Measurements from ENCODE around the gene SNX24.
A peak's percentile ranks its signal among the peaks of the same experiment; 100 is the strongest.
"Not testable (repeated sequence)": the region's sequence is repeated elsewhere in the genome, so short reads cannot be mapped to it uniquely, and the experiment has no call there.

SNX24 gene, protein sequence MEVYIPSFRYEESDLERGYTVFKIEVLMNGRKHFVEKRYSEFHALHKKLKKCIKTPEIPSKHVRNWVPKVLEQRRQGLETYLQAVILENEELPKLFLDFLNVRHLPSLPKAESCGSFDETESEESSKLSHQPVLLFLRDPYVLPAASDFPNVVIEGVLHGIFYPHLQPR

DNA sequence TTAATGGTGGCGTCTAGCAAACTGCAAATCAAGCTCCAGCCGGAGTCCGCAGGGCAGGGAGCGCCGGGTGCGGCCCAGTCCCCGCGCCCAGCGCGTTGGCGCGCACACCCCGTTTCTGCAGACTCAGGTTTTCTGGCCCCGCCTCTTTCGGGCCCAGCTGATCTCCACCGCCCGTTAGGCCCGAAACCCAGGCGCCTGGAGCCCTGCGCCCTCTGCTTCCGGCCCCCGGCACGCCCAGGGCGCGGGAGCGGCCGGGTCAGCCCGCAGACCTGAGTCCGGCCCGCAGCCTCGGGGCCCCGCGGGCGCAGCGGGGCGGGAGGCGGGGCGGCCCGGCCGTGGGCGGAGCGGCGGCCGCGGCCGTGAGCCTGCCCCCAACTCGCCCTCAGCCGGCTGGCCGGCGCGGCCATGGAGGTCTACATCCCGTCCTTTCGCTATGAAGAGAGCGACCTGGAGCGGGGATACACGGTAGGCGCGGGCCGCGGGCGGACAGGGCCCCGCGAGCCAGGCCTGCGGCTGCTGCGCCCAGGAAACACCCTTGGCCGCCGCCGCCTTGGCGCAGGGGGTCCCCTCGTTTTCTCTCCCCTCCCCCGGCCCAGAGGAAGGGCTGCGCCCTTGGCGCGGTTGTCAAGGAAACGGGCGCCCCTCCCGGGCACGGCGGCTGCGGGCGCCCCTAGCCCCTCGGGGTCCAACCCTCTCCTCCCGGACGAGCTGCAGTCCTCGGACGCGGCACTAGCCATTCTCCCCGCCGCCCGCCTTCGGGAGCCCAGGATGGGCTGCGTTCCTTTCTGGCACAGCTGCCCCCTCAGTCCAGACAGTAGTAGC is at the start of gene SNX24:
Gene SNX24 (plus strand): TSS at position 385 of the 822 bp plus-strand sequence. CDS start 21 bp downstream, at position 406.
- DNase-seq (ENCODE audit: low read depth): peak; percentile 84

DNA sequence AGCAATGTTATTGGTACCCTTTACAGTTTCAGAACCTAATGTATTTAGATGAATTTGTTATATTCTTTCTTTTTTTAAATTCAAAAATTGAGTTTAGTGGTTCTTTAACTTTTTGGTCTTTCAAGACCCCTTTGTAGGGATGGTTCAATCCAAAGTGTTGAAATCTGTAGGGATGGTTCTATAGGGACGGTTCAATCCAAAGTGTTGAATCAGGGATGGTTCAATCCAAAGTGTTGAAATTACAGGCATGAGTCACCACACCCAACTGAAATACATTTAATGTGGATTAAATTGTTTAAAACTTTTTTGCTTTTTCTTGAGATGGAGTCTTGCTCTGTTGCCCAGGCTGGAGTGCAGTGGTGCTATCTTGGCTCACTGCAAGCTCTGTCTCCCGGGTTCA is 39.9 kb upstream of the SNX24 start:
- peak; percentile 65 for DNase-seq (ENCODE audit: low read depth)

DNA sequence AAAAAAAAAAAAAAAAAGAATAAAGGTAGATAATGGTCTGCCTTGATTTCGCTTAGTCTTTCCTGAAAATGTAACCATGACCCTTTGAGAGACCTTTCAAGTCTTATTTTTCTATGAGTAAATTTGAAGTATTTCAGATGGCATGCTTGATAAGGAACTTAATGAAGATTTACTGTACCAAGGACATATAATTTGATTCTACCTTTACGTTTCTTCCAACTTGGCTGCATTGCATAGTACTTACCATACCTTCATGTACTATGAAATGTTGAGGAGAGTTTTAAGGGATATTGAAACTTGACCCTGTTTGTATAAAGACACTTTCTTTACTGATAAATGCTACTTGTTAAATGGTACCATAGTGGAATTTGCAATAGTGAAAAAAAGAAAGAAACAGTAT is 35.0 kb upstream of the SNX24 start:
- DNase-seq (ENCODE audit: low read depth): no peak

DNA sequence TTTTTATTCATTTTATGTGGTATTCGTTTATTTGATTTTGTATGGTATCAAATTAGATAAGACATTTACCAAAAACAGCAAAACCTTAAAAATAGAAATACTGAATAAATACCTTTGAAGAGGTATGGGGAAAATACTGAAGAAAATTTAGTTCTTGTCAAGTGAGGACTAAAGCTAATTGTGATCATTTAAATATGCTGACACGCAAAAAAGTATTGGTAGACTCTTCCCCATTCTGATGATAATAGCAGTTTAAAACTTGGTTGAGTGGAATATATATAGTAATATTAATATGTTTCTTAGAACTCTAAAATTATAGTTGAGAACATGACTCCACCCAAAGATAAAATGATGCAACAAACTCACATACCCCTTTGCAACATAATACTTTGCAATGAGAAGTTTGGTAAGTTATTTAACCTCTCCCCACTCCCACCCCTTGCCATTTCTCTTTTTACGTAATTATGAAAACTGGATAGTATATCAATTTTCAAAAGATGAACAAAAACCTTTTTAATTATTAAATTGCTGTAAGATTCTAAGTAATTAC is 30.1 kb upstream of the SNX24 start:
- no peak for DNase-seq (ENCODE audit: low read depth)

DNA sequence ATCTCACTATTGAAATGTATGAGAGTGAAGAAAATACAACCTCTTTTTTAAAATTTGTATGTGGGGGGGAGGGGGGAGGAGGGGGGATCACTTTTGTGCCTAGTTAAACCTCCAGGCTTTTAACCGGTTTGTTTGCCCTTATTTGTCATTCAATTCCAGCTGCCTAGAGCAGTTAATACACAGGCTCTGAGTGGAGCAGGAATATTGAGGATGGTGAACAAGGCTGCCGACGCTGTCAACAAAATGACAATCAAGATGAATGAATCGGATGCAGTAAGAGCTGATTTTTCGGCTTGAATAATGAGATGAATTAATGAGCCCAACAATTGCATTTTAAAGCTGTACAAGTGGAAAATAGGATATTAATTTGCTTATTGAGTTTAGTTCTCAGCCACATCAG is 28.7 kb upstream of the SNX24 start:
- no peak for DNase-seq (ENCODE audit: low read depth)

DNA sequence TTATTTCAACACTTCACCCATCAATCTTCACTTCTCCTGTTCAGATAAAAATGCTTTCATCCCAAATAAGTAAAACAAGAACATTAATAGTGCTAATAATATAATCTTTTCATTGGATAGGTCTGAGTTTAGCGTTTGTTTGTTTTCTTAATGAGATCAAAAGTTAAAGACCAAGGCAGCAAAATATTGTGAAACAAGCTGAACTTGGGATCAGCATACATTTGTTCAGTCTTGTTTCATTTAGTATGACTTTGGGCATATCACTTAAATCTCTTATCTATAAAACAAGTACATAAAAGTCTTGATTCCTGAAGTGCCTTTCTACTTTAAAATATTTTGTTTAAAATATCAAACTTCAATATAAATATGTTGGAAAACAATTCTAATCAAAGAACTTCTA is 13.4 kb upstream of the SNX24 start:
- DNase-seq (ENCODE audit: low read depth): no peak

GRCh38 chr5:122835681-122836080 is 9.7 kb upstream of the SNX24 start:
- peak; percentile 16 for DNase-seq (ENCODE audit: low read depth)

- no peak for DNase-seq (ENCODE audit: low read depth)
These were observed 8.5 kb upstream of the SNX24 start for GRCh38 chr5:122836947-122837346.

GRCh38 chr5:122839731-122840130 is 5.7 kb upstream of the SNX24 start:
- DNase-seq (ENCODE audit: low read depth): no peak

DNA sequence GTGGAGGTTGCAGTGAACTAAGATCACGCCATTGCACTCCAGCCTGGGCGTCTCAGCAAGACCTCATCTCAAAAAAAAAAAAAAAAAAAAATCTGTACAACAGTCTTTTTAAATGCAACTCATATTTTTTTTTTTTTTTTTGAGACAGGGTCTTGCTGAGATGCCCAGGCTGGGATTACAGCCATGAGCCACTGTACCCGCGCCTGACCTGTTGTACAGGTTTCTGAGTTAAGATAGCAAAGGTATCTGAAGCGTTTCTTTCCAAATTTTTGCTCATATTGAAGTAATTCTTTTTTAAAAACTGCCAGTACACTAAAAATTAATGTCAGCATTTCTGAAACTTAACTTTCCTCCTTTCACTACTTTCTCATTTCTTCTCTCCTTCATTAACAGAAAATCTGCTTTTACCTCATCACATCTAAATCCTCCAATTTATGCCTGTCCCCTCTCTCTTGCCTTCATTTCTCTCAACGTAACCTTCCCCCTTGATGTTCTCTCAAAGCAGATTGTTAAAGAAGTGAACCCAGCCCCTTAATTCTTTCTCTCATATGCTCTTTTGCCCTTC is 3.3 kb upstream of the SNX24 start:
- no peak for DNase-seq (ENCODE audit: low read depth)

GRCh38 chr5:122844136-122844909 is 1.1 kb upstream of the SNX24 start:
- peak; percentile 20 for DNase-seq (ENCODE audit: low read depth)

DNA sequence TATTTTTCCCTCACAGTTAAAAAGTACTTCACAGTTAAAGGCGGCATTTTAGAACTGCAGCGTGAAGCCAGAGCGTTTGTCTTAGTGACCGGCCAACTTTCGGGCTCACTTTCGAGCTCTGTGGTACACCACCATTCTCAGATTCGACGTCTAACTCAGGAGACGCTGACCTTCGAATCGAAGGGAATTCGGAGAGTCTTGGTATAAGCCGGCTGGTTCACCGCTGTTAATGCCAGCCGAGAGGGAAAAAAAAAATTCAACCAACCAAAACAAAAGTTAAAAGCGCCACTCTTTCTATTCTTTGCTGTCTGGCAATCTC is 544 bp upstream of the SNX24 start:
- DNase-seq (ENCODE audit: low read depth): no peak

- peak; percentile 89 for DNase-seq (ENCODE audit: low read depth)
These were observed 688 bp downstream of the SNX24 start for GRCh38 chr5:122846051-122846550.

DNA sequence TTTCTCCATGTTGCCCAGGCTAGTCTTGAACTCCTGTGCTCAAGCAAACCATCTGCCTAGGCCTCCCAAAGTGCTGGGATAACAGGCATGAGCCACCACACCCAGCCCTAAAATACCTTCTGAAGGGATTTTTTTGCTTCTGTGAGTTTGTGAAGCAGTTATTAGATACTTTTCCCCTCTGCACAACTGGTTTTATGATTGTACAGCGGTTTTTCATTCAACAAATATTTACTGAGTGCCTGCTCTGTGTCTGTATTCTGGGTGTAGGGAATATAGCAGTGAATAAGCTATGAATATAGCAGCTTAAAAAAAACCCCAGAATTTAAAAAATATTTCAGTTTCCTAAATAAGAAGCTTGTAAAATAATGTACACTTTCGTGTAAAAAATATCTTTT is 2.3 kb downstream of the SNX24 start:
- DNase-seq (ENCODE audit: low read depth): no peak

DNA sequence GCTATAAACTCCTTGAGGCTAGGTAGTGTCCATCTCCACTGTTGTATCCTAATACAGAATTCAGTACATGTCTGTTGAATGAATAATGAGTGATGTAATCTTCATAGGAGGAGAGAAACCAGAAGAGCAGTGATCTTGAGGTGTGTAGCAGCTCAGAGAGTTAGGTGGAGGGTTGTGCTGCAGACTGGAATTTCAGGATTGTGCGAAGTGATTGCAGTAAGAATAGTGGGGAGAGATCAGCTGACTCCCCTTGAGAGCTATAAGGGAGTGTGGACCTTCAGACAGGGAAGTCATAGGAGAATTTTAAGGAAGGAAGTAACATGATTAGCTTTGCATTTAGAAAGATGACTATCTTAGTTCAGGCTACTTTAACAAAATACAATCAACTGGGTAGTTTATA is 4.4 kb downstream of the SNX24 start:
- DNase-seq (ENCODE audit: low read depth): peak; percentile 39

DNA sequence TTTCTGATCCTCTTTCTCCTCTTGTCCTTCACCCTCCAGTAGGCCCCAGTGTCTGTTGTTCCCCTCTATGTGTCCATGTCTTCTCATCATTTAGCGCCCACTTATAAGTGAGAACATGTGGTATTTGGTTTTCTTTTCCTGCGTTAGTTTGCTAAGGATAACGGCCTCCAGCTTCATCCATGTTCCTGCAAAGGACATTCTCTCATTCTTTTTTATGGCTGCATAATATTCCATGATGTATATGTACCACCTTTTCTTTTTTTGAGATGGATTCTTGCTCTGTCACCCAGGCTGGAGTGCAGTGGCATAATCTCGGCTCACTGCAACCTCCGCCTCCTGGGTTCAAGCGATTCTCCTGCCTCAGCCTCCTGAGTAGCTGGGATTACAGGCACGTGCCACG is 12.1 kb downstream of the SNX24 start:
- not testable (repeated sequence) for DNase-seq (ENCODE audit: low read depth)

DNA sequence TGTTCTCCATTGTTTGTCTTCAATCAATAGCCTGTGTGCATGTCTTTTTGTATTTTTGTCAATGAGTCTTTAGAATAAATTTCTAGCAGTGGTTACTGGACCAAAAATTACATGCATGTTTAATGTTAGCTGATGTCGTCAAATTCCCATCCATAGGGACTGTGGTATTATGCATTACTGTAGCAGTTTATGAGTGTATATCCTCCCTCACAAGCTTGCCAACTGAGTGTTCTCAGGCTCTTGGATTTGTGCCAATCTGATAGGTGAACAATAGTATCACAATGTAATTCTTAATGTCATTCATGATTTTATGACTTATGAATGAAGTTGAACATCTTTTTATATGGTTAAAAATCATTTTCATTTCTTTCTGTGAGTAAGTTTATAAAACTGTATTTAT is 13.0 kb downstream of the SNX24 start:
- DNase-seq (ENCODE audit: low read depth): peak; percentile 77

DNA sequence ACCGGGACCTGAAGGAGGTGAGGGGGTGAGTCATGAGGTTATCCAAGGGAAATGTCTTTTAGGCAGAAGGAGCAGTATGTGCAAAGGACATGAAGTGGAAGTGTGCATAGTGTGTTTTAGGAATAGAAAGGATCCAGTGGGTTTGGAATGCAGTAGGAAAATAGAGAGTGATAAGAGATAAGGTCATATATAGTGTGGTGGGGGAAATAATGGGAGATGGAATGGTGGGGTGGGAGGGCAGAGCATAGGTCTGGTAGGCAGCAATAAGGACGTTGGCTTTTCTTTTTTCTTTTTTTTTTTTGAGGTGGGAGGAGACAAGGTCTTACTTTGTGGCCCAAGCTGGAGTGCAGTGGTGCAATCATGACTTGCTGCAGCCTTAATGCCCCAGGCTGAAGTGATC is 17.8 kb downstream of the SNX24 start:
- no peak for DNase-seq (ENCODE audit: low read depth)

GRCh38 chr5:122863721-122864120 is 18.3 kb downstream of the SNX24 start:
- no peak for DNase-seq (ENCODE audit: low read depth)

GRCh38 chr5:122864400-122864799 is 19.0 kb downstream of the SNX24 start:
- no peak for DNase-seq (ENCODE audit: low read depth)

DNA sequence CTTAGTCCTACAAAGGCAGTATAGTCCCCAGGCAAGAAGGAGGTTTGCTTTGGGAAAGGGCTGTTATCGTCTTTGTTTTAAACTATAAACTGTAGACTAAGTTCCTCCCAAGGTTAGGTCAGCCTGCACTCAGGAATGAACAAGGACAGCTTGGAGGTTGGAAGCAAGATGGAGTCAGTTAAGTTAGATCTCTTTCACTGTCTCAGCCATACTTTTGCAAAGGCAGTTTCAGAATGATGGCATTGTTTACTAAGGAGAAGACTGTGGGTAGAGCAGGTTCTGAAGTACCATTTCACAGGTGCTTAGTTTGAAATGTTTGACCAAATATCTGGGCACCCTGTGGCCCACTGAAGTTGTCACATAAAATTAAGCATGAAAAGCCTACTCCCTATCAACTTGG is 19.4 kb downstream of the SNX24 start:
- DNase-seq (ENCODE audit: low read depth): no peak

DNA sequence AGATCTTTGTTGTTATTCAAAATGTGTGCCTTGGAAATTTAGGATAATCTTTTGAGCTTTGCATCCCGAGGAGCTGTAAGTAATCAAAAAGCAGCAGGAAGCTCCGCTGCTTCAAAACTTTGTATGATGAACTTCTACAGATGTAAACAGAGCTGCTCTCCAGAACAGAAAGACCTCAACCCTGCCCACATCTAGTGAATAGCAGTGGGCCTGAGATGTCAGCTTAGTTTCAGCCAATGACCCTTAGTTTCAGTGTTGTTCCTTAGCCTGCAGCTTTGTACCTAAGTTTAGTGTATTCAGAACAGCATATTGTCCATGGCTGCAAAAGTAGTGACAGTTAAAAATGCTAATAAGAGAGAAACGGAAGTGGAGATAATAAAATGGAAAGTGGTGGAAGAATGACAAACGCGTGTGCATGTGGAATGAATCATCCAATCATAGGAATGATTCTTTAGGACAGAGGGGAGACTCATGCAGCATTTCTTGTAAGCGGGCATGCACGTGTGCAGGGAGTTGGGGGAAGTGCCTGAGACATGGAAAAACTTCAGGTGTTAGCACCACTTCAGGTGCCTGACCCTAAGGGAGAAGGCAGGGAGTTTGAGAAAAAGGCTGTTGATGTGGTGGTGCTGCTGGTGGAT is 24.9 kb downstream of the SNX24 start:
- DNase-seq (ENCODE audit: low read depth): peak; percentile 86

All from ELR (cell line).